ENCODE measurements around the gene MAIP1. TPM values are rescaled to one million over a fixed set of nuclear protein-coding genes. Genes with fewer than 3 reads are reported as not detected.

MAIP1 gene
- total RNA-seq, 1 experiment from 2014 or later, result 23.2 TPM

DNA sequence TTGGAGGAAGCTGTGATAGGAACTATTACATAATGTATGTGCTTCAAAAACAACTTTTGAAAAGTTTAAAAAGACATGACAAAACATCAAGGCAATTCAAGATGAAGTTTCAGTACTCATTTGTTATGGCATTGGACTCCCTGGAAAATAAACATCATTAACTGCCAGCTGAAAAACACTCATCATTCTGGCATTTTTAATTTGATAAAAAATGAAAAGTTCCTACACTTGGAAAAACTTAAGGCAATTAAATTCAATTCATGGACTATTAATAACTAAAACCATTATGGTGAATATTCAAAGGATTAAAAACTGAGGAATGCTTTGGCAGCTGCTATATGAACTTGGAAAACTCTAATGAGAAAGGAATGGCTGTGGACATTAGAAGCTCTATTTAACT lies 8.5 kb upstream of the MAIP1 start:
- no peak for DNase-seq (ENCODE audit: low read depth)

DNA sequence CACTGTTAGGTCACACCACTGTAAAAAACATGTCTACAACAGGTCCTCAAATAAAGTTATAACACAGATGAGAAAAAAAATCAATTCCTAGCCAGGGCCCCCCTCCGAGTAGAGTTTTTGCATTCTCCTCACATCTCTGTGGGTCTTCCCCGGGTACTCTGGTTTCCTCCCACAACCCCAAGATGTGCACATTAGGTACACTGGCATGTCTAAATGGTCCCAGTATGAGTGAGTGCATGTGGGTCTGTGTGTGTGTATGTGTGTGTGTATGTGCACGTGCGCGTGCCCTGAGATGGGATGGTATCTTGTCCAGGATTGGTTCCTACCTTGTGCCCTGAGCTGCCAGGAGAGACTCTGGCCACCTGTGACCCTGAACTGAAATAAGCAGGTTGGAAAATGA lies 5.0 kb upstream of the MAIP1 start:
- no peak for DNase-seq (ENCODE audit: low read depth)

DNA sequence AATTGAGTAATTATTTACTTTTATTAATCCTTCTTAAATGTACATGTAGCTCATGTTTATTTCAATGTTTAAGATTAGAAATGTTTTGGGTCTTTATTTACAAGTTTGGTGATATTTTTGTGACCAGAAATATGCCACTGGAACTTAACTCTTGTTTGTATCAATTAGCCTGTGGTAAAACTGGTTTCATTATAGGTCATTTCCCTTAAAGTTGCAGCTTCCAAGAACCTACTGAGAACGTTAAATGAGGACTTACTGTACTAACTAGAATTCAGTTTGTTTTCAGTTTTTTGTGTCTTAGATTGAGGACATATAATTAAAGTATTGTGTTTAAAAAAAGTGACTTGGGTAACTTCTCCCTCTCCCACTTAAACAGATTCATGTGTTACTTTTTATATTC lies 4.4 kb upstream of the MAIP1 start:
- no peak for DNase-seq (ENCODE audit: low read depth)

DNA sequence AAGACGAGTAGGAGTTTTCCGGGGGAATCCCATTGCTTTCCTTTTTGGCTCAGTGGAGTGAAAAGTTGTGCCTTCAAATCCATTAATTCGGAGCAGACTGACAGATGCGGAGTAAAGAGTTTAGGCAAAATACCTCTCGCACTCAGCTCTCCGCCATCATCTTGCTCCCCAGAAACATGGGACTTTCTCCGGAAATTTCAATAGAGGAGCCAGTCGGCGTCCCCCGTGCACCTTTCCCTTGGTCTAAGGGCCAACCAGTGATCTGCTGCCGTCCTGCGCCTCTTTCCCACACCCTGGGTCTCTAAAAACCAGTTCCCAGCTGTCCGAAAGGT lies 409 bp upstream of the MAIP1 start:
- no peak for DNase-seq (ENCODE audit: low read depth)

DNA sequence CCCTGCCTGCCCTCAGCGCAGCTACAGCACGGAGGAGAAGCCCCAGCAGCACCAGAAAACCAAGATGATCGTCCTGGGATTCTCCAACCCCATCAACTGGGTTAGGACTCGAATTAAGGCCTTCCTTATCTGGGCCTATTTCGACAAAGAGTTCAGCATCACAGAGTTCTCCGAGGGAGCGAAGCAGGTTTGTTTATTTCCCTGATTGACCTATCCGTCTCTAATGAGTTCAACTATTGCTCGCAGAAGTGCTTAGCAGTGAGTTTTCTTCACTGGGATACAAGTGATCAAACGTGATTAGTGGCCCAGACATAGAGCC lies 639 bp downstream of the MAIP1 start:
- DNase-seq (ENCODE audit: low read depth), result no peak

DNA sequence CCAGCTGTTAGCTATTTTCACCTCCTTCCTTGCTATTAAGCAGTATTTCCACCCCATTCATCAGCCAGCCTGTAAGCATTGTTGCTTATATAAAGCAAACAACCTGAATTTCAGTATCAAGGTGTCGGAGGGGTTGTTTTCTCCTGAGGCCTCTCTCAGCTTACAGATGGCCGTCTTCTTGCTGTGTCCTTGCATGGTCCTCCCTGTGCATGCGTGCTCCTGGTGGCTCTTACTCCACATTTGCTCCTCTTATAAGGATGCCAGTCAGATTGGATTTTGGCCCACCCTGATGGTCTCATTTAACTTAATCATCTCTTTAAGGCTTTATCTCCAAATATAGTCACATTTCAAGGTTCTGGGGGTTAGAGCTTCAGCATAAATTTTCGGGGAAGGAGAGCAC lies 2.6 kb downstream of the MAIP1 start:
- no peak for DNase-seq (ENCODE audit: low read depth)

DNA sequence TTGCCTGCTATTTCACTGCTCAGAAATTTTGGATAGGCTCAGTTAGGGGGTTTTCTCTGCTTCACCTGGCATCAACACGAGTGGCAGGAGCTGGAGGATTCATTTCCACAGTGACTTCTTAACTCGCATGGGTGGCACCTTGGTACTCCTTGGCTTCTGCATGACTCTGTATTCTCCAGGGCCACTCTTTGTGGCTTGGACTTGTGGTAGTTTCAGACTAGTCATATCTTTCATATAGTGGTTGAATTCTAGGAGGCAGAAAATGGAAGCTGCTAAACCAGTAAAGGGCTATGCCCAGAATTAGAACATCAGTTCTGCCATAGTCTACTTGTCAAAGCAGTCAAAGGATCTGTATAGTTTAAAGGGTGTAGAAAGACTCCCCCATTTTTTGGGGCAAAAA lies 6.8 kb downstream of the MAIP1 start:
- no peak for DNase-seq (ENCODE audit: low read depth)

DNA sequence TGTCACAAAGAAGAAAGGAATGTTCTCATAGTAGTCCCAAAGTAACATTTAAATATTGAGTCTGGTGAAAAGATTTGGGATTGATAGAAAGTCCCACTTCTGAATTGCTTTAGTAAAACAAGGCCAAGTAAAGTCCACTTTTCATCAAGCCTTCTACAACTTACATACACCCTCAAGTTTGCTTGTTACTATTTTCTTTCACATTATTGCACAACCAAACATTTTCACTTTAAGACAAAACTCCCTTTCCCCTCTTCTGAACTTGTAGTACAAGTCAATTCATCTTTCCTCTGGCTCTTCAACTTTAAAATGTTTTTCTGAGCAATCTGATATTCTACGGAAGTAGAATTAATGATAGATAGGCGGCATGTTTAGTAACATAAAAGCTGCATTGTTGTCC lies 11.0 kb downstream of the MAIP1 start:
- no peak for DNase-seq (ENCODE audit: low read depth)

DNA sequence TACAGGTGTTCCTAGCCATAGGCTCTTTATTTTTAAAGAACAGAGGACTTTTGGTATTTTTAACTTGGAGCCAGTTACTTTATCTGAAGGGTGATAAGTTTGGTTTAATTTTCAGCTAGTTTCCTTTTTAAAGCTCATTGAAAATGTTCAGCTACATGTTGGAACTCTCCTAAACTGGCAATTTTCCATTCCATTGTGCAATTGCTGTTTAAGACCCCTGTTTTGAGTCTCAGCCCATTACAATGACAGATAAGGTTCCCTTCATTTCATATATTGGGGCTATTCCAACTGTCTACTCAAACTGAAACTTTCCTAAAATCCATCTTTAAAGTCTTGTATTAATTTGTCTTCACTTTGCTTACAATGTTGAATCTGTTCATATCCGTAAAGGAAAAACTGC lies 11.6 kb downstream of the MAIP1 start:
- no peak for DNase-seq (ENCODE audit: low read depth)

DNA sequence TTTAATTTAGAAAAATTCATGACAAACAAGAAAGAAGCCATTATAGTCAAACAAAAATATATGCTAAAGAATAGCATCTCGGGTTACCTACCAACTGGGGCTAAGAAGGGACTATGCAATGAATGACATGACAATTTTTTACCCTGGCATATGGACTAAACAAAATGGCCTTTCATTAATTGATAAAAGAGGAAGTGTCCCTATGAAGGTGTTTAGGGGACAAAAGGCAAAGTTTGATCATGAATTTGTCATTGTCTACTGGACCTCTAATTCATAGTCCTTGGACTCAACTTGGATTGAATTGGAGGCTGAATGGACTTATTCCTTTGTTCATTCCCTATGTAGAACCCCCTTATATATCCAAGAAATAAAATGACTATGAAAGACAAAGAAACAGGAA lies 12.7 kb downstream of the MAIP1 start:
- no peak for DNase-seq (ENCODE audit: low read depth)

DNA sequence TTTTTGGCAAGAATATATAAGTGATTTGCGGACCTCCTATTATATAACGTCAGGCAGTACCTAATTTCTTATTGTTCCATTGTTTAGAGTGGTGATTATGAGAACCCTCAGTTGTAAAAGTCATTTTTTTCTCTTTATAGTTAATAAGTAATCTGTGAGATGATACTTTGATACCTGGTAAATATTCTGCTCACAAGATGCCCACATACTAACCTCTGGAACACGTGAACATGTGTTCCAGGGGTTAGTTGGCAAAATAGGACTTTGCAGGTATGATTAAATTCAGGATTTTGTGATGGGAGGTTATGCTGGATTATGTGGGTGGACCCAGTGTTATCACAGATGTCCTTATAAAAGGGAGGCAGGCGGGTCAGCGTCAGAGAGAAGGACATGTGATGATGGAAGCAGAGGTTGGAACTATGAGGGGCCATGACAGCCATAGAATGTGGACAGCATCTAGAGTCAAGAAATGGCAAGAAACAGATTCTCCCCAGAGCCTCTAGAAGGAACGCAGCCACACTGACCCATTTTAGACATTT lies 16.8 kb downstream of the MAIP1 start:
- no peak for DNase-seq (ENCODE audit: low read depth)

DNA sequence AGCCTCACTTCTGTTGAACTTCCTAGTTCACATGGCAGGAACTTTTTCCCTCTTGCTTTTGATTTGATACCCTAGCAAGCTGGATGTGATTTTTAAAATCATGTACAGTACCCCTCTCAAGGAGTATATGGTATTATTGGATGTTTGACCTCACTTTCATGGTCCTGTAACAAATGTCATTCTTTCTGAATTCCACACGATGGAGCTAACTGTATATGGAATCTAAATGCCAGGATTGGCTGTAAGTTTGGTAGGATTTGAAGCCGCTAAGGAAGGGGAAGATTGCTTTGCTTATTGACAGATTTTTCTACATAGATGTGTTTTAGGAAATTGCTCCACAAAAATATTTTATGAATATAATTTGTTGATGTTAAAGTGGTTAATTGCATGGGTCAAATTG lies 18.3 kb downstream of the MAIP1 start:
- DNase-seq (ENCODE audit: low read depth), result peak; percentile 58

DNA sequence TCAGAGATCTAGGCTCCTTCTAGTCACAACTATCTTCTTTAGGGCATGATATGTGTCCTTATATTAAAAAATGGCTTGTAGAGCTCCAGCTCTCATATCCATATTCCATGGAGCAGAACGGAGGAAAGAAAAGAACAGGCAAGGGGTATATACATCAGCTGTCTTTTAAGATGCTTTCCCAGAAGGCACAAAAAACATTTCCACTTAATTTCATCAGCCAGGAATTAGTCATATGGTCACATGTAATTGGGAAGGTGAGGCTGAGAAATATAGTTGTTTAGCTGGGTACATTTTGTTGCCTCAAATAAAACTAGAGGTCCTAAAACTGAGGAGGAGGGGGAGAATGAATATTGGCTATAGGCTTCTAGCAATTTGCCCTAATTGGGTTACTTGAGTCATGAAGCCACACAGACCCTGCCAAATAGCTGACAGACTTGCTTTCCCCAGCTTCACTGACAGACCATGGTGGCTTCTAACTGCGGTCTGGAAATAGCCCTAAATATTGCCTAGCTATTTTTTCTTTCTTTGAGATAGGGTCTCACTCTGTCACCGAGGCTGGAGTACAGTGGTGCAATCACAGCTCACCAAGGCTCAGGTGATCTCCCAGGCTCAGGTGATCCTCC lies 20.0 kb downstream of the MAIP1 start:
- peak; percentile 40 for DNase-seq (ENCODE audit: low read depth)

DNA sequence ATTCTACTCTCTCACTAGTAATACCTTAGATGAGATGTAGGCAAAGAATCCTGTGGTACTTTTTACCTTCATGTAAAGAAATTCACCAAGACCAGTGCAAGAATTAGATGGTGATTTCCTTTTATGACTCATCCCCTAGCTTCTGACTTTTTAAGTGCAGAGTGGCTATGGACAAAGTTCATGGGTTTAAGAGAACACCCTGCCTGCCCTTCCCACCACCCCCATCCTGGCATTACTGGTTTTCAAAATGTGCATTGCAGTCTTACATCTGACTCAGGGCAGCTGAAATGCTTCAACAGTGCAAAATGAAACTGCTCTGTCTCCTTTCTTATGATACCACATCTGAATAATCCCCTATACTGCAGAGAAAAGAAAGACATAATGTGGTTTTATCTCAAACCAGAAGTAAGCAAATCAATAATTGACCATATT lies 22.6 kb downstream of the MAIP1 start:
- DNase-seq (ENCODE audit: low read depth), result peak; percentile 90

DNA sequence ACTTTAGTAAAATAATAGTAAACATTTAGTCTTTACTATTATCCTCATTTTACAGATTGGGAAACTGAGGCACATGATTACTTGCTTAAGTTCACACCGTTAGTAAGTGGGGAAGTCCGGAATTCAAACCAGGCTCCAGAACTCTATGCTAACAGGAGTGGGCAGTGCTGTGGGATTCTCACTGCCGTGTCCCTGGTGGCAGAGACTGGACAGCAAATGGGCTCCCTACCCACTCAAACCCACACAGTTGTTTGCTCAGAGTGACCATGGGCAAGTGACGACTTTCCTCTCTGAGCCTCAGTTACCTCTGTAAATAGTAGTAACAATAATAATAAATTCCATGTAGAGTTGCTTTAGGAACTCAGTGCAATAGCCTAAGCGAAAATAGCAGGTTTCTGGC lies 24.0 kb downstream of the MAIP1 start:
- DNase-seq (ENCODE audit: low read depth), result no peak

DNA sequence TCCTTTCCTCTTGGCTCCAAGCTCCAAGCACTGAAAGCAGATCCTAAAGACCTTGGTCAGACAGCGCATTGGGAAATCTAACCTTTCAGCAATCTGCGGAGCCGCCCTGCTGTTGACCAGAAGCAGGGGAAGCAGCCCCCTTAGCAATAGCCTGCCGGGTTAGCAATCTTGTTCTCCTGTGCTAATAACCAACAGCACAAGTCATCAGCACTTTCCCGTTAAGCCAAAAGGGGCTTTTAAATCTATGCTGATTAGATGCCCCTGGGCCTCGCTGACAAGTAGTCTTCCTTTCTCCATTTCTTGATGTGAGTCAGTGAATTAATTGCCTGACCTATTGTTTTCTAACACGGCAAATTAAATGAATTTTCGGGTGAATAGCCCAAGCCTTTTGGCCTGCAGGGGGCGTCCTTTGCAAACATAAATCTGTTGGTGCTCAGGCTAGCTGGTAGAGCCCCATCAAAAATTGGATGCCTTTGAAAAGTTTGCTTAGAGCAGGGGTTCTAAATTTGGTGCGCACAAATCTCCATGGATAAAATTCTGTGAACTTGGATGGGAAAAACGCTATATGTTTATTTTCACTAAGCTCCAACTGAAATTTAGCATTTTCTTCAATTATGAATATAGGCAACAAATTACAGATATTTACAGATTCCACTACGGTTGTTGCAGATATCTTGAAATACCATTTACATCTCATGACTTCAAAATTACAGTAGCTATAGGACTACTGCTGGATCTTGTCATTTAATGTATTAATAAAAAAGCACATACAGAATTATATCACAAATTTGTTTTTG lies 24.6 kb downstream of the MAIP1 start:
- DNase-seq (ENCODE audit: low read depth), result peak; percentile 88

DNA sequence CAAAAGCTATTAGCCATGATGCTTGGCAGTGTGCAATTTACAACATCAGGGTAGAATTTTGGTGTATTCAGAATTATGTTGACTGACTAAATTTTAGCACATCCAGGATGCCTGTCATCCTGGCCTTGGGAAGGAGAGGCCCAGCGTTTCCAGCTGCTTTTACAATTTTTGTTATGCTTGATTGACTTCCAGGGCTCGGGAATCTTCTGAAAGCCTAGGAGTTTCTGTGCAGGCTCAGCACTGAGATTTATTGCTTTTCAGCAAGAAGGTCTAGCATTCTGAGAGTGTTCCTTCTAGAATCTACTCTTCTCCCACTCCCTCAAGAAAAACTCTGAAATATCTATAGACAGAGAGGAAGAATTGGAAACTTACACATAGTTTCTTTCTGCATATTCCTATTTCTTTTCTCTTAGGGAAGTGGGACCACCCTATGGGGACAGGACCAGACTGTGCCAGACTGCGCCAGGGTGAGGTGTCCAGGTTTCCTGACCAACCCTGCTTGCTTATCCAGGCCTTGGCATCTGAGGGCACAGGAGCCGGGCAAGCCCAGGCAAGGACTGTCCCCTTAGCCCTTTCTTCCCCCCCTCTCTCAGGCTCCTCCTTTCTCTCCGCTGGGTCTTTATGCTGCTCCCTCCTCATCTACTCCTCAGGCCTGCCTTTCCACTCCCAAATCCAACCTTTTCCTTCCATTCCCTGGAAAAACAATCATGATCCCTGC lies 26.9 kb downstream of the MAIP1 start:
- no peak for DNase-seq (ENCODE audit: low read depth)

DNA sequence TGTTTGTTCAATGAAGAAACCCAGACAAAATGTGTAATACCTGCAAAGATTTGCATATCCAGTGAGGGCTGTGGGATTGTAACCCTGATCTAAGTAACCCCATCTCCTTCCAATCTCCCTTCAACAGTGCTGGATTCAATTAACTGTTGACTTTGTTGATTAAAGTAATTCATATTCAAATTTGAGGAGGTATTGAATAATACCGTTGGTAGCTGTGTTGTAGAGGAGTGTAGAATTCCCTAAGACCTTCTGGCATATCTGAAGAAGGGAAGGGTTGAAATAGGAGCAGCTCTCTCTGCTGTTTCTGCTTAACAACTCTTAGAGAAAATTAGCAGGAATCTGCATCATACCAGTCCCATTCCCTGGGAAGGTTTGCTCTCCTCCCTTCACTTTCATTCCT lies 28.2 kb downstream of the MAIP1 start:
- DNase-seq (ENCODE audit: low read depth), result no peak

DNA sequence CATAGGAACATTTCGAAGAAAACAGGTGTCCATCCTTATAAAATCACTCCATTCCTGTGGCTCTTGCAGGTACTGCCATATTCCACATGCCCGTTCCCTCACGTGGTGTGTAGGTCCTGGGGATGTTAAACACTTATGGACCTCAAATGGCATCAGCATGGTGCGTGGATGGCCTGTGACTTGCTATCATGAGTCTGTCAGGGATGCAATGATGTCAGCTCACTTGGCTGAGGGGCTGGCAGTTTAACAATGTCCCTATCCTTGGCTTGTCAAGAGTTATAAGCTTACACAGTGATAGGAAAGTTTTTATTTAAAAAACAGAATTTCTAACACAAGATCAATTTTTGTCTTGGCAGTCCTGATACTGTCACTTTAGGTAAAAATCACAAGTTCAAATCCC lies 28.8 kb downstream of the MAIP1 start:
- DNase-seq (ENCODE audit: low read depth), result no peak

DNA sequence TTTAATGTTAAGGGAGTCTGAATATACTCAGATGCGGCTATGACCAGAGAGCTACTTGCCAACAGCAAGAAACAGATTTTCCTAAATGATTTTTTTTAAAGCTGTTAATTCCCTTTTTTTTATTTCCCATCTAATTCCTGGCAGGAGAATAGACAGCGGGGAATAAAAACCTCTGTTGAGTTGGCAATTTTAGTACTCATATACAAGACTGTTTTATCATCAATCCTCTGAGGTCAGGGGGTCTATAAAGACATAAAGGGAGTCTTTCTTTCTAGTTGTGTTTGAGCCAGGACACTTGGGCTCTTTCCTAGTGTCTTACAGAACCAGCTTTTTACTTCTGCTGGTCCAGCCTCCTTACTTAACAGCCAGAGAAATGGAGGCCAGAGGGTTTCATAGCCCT lies 29.4 kb downstream of the MAIP1 start:
- DNase-seq (ENCODE audit: low read depth), result no peak

DNA sequence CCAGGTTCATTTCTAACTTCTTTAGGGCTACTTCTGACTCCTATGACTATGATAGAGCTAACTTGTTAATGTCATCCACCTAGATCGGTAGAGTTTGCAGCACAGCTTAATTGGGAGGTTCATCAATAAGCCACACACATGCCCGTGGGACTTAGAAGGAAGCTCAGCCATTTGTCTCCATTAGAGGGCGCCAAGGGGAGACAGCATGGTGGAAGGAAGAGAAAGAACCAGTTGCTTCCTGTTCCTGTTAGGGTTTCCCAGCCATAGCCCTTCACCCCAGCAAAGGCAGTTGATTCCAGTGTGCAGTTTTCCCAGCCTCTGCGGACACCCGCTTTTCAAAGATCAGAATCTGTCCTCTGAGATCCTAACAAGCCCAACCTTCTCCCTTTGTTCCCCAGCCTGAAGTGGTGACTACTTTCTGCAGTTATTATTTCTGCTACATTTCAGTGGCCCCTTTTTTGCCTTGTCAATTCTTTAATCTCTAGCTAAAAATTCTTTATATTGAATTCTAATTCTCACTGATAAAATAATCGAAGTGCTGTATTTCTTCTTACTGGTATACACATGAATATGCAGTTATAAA lies 30.3 kb downstream of the MAIP1 start:
- peak; percentile 87 for DNase-seq (ENCODE audit: low read depth)

DNA sequence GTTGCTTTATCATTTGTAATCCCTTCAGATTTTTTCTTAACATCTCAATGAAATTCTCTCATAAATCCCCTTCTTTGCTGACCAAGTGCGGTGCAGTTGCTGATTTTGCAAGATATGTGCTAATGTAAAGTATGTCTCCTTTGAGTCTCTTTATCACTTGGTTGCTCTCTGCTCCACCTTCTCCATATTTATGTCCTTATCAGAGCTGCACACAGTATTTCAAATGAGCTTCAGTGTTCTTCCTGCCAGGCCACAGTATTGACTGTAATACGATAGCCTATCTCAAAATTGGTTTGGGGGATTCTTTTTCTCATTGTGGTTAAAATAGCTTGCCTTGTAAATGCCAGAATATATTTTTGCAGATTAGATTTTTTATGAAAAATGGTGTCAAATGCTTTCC lies 32.2 kb downstream of the MAIP1 start:
- DNase-seq (ENCODE audit: low read depth), result peak; percentile 50

DNA sequence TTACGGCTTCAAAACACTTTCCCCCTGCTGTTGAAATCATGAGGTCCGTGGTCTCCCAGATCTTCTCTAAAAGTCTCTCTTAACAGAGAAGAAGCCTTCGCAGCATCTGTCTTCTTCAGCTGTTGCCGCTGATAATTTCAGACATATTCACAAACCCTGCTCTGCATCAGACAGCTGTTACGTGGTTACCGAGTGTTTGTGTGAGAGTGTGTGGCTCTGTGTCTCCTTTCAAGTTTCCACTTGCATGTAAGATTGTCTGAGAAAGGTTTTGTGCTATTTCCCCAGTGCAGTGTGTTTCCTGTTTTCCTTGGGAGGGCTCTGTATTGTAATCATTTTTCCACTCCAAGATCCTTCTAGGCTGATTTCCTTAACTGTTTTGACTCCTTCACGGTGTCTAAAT lies 32.8 kb downstream of the MAIP1 start:
- DNase-seq (ENCODE audit: low read depth), result peak; percentile 97
